MCF 10A (cell line): ENCODE data around the gene RAB28. TPM values are rescaled to one million over a fixed set of nuclear protein-coding genes. Genes with fewer than 3 reads are reported as not detected.

Experiments
- BruUV-seq: library from RNA; stranded (reverse); fragments of 400-500 nt; replicated peaks from 2 replicates; lab custom pipeline; 2021; lab: Mats Ljungman, UMichigan
- CTCF ChIA-PET: fragments of 300-600 bp; sonication (Branson Sonifier 250); formaldehyde crosslinking; extraction: SDS; loops from one replicate; lab custom pipeline; 2021; ENCODE audit warnings: antibody characterized with exemption, inconsistent platforms; lab: Yijun Ruan, JAX
- POLR2A ChIA-PET: fragments of 300-600, 350-650 bp; sonication (Branson Sonifier 250); formaldehyde crosslinking; extraction: SDS; loops from one replicate; lab custom pipeline; 2020; ENCODE audit warnings: antibody characterized with exemption, inconsistent platforms; lab: Yijun Ruan, JAX
- DNase-seq: peaks from one replicate; pipeline ENCODE4 v3.0.0-alpha.2; 2018; ENCODE audit not compliant: unreplicated experiment
- H3K27ac Mint-ChIP-seq: one replicate; pipeline ENCODE4 v1.8.0; 2022; ENCODE audit warnings: mild to moderate bottlenecking, low read depth, mixed read lengths; ENCODE audit not compliant: unreplicated experiment
- H3K27me3 Mint-ChIP-seq: one replicate; pipeline ENCODE4 v1.8.0; 2022; ENCODE audit warnings: mixed read lengths; ENCODE audit not compliant: insufficient read depth, unreplicated experiment
- H3K36me3 Mint-ChIP-seq: one replicate; pipeline ENCODE4 v1.8.0; 2022; ENCODE audit warnings: mild to moderate bottlenecking, moderate library complexity, mixed read lengths; ENCODE audit not compliant: insufficient read depth, unreplicated experiment
- H3K4me1 Mint-ChIP-seq: one replicate; pipeline ENCODE4 v1.8.0; 2022; ENCODE audit warnings: mixed read lengths; ENCODE audit not compliant: insufficient read depth, unreplicated experiment
- H3K4me3 Mint-ChIP-seq: one replicate; pipeline ENCODE4 v1.8.0; 2022; ENCODE audit warnings: mild to moderate bottlenecking, moderate library complexity, mixed read lengths; ENCODE audit not compliant: unreplicated experiment
- H3K9me3 Mint-ChIP-seq: one replicate; pipeline ENCODE4 v1.8.0; 2022; ENCODE audit warnings: mixed read lengths; ENCODE audit not compliant: unreplicated experiment
- CTCF ChIP-seq: fragments of 200-600 bp; IDR thresholded peaks from one replicate; pipeline ENCODE4 v1.8.0; 2022; ENCODE audit warnings: antibody characterized with exemption, mild to moderate bottlenecking; ENCODE audit not compliant: unreplicated experiment
- intact Hi-C: fragments of 100-400 bp; cut with micrococcal nuclease; formaldehyde crosslinking; loops from 2 replicates; pipeline ENCODE4 v1.14.1; 2022
- total RNA-seq: library from RNA; stranded (reverse); gene quantifications from 2 replicates; pipeline ENCODE4 v1.2.3, GENCODE V29; 2022

The RAB28 gene
- total RNA-seq, 1 experiment from 2014 or later, result 15.9 TPM

- H3K27ac Mint-ChIP-seq, result no peak overlapping the region
- H3K9me3 Mint-ChIP-seq, result no peaks in the 10 kb centered on the region
- ChIA-PET CTCF (no interaction called here), POLR2A (interaction anchor here (0.6 kb wide), 1 partner anchor 263 kb away, joined by 3 read pairs; the partner anchor contains the start of gene BOD1L1)
- intact Hi-C loops, result no loop called here
- BruUV-seq, result no TSS peak
- TF ChIP-seq CTCF, result no peak
- no peaks in the 10 kb centered on the region for H3K27me3 Mint-ChIP-seq
- DNase-seq, result no peak
- H3K4me3 Mint-ChIP-seq, result no peak overlapping the region
- H3K36me3 Mint-ChIP-seq, result peaks cover 7% of the 10 kb centered on the region
- H3K4me1 Mint-ChIP-seq, result peaks cover 9% of the 10 kb centered on the region
These were observed 119.5 kb downstream of the RAB28 start for GRCh38 chr4:13364653-13365052.

GRCh38 chr4:13364172-13364571 lies 120.0 kb downstream of the RAB28 start:
- BruUV-seq, result no TSS peak
- DNase-seq, result no peak
- CTCF ChIA-PET, result no interaction called here
- intact Hi-C loops, result no loop called here
- H3K9me3 Mint-ChIP-seq, result no peaks in the 10 kb centered on the region
- H3K27ac Mint-ChIP-seq, result peak overlapping the region; percentile 30
- POLR2A ChIA-PET, result no interaction called here
- no peaks in the 10 kb centered on the region for H3K27me3 Mint-ChIP-seq
- peaks cover 9% of the 10 kb centered on the region for H3K4me1 Mint-ChIP-seq
- no peak for TF ChIP-seq CTCF
- H3K4me3 Mint-ChIP-seq, result no peak overlapping the region
- H3K36me3 Mint-ChIP-seq, result peaks cover 7% of the 10 kb centered on the region

GRCh38 chr4:13359809-13360208 lies 124.3 kb downstream of the RAB28 start:
- POLR2A ChIA-PET, result no interaction called here
- Mint-ChIP-seq H3K4me3 (no peak overlapping the region), H3K27ac (no peak overlapping the region), H3K36me3 (no peaks in the 10 kb centered on the region), H3K4me1 (peaks cover 9% of the 10 kb centered on the region), H3K27me3 (no peaks in the 10 kb centered on the region), H3K9me3 (no peaks in the 10 kb centered on the region)
- DNase-seq, result no peak
- CTCF ChIA-PET, result no interaction called here
- no TSS peak for BruUV-seq
- TF ChIP-seq CTCF, result no peak
- intact Hi-C loops, result no loop called here

- peaks cover 6% of the 10 kb centered on the region for H3K36me3 Mint-ChIP-seq
- intact Hi-C loops, result no loop called here
- H3K4me3 Mint-ChIP-seq, result no peak overlapping the region
- ChIA-PET POLR2A (interaction anchor here (0.6 kb wide), 1 partner anchor 212 kb away, joined by 3 read pairs; no protein-coding TSS in a partner anchor), CTCF (interaction anchor here (0.6 kb wide), 1 partner anchor 472 kb away, joined by 3 read pairs; no protein-coding TSS in a partner anchor)
- H3K9me3 Mint-ChIP-seq, result no peaks in the 10 kb centered on the region
- no peak overlapping the region for H3K27ac Mint-ChIP-seq
- TF ChIP-seq CTCF, result no peak
- BruUV-seq, result no TSS peak
- DNase-seq, result peak; percentile 66
- no peaks in the 10 kb centered on the region for H3K4me1 Mint-ChIP-seq
- H3K27me3 Mint-ChIP-seq, result no peaks in the 10 kb centered on the region
These were observed 128.8 kb downstream of the RAB28 start for GRCh38 chr4:13355111-13355880.
